Measurements from ENCODE around the gene TMEM11.

Gene TMEM11

GRCh38 chr17:21172846-21173245 is 41.1 kb downstream of the TMEM11 start:
- DNase-seq (ENCODE audit: low spot score), result no peak
- CTCF ChIA-PET, result interaction anchor here (0.6 kb wide), 1 partner anchor 20 kb away, joined by 7 read pairs; no protein-coding TSS in a partner anchor
- POLR2A ChIA-PET (ENCODE audit: low non-redundant PET), result no interaction called here
- TF ChIP-seq, protein P1, sequence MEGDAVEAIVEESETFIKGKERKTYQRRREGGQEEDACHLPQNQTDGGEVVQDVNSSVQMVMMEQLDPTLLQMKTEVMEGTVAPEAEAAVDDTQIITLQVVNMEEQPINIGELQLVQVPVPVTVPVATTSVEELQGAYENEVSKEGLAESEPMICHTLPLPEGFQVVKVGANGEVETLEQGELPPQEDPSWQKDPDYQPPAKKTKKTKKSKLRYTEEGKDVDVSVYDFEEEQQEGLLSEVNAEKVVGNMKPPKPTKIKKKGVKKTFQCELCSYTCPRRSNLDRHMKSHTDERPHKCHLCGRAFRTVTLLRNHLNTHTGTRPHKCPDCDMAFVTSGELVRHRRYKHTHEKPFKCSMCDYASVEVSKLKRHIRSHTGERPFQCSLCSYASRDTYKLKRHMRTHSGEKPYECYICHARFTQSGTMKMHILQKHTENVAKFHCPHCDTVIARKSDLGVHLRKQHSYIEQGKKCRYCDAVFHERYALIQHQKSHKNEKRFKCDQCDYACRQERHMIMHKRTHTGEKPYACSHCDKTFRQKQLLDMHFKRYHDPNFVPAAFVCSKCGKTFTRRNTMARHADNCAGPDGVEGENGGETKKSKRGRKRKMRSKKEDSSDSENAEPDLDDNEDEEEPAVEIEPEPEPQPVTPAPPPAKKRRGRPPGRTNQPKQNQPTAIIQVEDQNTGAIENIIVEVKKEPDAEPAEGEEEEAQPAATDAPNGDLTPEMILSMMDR (conservative IDR thresholded peaks at IDR 0.05; ENCODE audit: low read depth), result no peak
- H3K27ac ChIP-seq, result no peak overlapping the region

DNA sequence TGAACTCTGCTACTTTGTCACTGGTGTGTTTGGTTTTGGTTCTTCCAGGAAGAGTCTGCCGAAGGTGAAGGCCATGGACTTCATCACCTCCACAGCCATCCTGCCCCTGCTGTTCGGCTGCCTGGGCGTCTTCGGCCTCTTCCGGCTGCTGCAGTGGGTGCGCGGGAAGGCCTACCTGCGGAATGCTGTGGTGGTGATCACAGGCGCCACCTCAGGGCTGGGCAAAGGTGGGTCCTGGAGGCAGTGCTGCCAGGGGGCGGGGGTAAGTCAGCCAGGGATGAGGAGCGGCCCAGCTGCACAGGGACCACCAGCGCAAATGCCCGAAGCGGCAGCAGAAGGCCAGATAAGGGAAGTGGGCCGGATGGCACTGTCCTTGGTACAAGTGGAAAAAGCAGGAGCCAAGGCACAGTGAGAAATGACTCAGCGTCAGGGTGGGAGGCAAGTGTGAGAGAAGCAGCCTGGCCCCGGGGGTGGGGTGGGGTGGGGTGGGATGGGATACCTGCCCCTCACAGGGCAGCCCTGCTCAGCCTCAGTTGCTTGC is 41.9 kb downstream of the TMEM11 start:
- TF ChIP-seq, protein P1 (conservative IDR thresholded peaks at IDR 0.05; ENCODE audit: low read depth), result no peak
- ChIA-PET POLR2A (ENCODE audit: low non-redundant PET) (no interaction called here), CTCF (no interaction called here)
- H3K27ac ChIP-seq, result no peak overlapping the region
- DNase-seq (ENCODE audit: low spot score), result no peak

DNA sequence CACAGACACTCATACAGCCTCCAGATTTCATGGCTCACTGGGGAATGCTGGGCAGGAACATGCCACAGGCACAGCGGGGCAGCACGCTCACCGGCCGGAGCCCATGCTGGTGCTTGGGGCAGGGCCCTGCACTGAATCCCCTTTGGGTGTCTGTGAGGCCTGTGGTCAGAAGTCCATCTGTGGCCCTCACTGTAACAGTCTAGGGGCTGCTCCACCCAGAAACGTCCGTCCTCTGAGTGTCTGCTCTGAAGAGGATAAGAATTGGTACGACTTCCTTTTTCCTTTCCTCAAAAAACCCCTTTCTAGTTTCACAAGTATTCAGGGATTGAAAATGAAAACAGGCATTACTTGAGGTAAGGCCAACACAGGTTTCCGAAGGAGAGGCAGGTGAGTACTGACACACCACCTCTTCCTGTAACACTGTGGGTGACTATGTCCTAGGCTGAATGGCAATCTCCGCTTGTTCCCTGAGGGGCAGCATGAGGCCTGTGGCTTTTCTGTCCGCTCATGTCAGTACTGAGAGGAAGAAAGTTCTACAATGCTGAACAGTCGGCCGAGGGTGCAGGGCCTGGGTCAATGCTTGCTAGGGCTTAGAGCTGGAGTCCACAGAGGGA is 42.5 kb downstream of the TMEM11 start:
- ChIA-PET CTCF (interaction anchor here (1.0 kb wide), 1 partner anchor 24 kb away, joined by 3 read pairs; no protein-coding TSS in a partner anchor), POLR2A (ENCODE audit: low non-redundant PET) (no interaction called here)
- TF ChIP-seq, protein P1 (conservative IDR thresholded peaks at IDR 0.05; ENCODE audit: low read depth), result no peak
- no peak for DNase-seq (ENCODE audit: low spot score)
- H3K27ac ChIP-seq, result no peak overlapping the region

- ChIA-PET CTCF (interaction anchor here (1.0 kb wide), 1 partner anchor 24 kb away, joined by 3 read pairs; no protein-coding TSS in a partner anchor), POLR2A (ENCODE audit: low non-redundant PET) (no interaction called here)
- H3K27ac ChIP-seq, result no peak overlapping the region
- TF ChIP-seq, protein P1 (conservative IDR thresholded peaks at IDR 0.05; ENCODE audit: low read depth), result no peak
- DNase-seq (ENCODE audit: low spot score), result no peak
These were observed 43.2 kb downstream of the TMEM11 start for GRCh38 chr17:21170809-21171208.

GRCh38 chr17:21169496-21169895 is 44.5 kb downstream of the TMEM11 start:
- CTCF ChIA-PET, result no interaction called here
- no peak for DNase-seq (ENCODE audit: low spot score)
- H3K27ac ChIP-seq, result no peak overlapping the region
- POLR2A ChIA-PET (ENCODE audit: low non-redundant PET), result no interaction called here
- TF ChIP-seq, protein P1 (conservative IDR thresholded peaks at IDR 0.05; ENCODE audit: low read depth), result no peak

DNA sequence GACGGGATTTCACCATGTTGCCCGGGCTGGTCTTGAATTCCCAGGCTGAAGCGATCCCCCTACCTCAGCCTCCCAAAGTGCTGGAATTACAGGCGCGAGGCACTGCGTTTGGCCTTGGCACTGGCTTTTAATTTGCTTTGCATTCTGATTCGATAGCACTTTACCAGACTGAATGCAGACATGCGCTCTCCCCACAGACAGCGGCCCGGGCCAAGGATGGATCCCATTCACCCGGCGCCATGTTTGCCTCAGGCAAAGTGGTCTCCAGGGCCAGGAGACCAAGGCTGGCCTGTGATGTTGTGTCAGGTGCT is 45.5 kb downstream of the TMEM11 start:
- TF ChIP-seq, protein P1 (conservative IDR thresholded peaks at IDR 0.05; ENCODE audit: low read depth), result no peak
- ChIA-PET CTCF (no interaction called here), POLR2A (ENCODE audit: low non-redundant PET) (no interaction called here)
- DNase-seq (ENCODE audit: low spot score), result no peak
- no peak overlapping the region for H3K27ac ChIP-seq

Measured in RWPE1 (cell line).